Endothelial cell of umbilical vein (primary cell): ENCODE measurements around the gene CCNF. TPM values are rescaled to one million over a fixed set of nuclear protein-coding genes. Genes with fewer than 3 reads are reported as not detected.

Experiments
- BruUV-seq: library from RNA; stranded (reverse); fragments of 400-500 nt; replicated peaks from 2 replicates; lab custom pipeline; 2021; lab: Mats Ljungman, UMichigan
- CTCF ChIA-PET: fragments of 300-600, 350-600 bp; sonication (Branson Sonifier 250); formaldehyde crosslinking; loops from one replicate; lab custom pipeline; 2021; ENCODE audit warnings: antibody characterized with exemption, inconsistent platforms; lab: Charles Lee
- POLR2A ChIA-PET: fragments of 300-600, 350-600 bp; sonication (Branson Sonifier 250); formaldehyde crosslinking; loops from one replicate; lab custom pipeline; 2021; ENCODE audit warnings: antibody characterized with exemption, inconsistent platforms; lab: Charles Lee
- DNase-seq: peaks from one replicate; pipeline ENCODE4 v3.0.0-alpha.2; 2011; ENCODE audit warnings: low read depth, low spot score
- FAIRE-seq: peaks from 2 replicates; lab custom pipeline; 2011; peaks lifted over from hg19 to GRCh38; lab: Jason Lieb, UNC
- H2AFZ ChIP-seq: 2 replicates; pipeline ENCODE4 v1.6.0; 2012; ENCODE audit warnings: low read depth, low read length, control low read depth, inconsistent platforms
- H3K27ac ChIP-seq: 2 replicates; pipeline ENCODE4 v1.5.1; 2011; ENCODE audit warnings: low read depth, mild to moderate bottlenecking, control low read depth, low read length, moderate library complexity; ENCODE audit not compliant: insufficient read depth
- H3K27me3 ChIP-seq, 2 experiments: 2 replicates each; pipeline versions ENCODE4 v1.6.0 to v1.6.1; 2011; ENCODE audit warnings: low read length in 2 of 2, mixed read lengths in 1 of 2; ENCODE audit not compliant: control insufficient read depth in 2 of 2, insufficient read depth in 2 of 2
- H3K36me3 ChIP-seq, 2 experiments: 2 replicates in 1 of 2; 3 replicates in 1 of 2; pipeline ENCODE4 v1.5.1; 2011; ENCODE audit warnings: low read length in 2 of 2, mild to moderate bottlenecking in 1 of 2, moderate library complexity in 1 of 2; ENCODE audit not compliant: control insufficient read depth in 2 of 2, insufficient read depth in 2 of 2; ENCODE audit errors: extremely low read depth in 1 of 2
- H3K4me1 ChIP-seq: 3 replicates; pipeline ENCODE4 v1.5.1; 2011; ENCODE audit warnings: mild to moderate bottlenecking, low read length; ENCODE audit not compliant: control insufficient read depth, insufficient read depth; ENCODE audit errors: extremely low read depth
- H3K4me2 ChIP-seq: 2 replicates; pipeline ENCODE4 v1.6.1; 2011; ENCODE audit warnings: low read length, control low read depth, mixed read lengths; ENCODE audit not compliant: insufficient read depth
- H3K4me3 ChIP-seq, 3 experiments: fragments of 200-600 bp in 1 of 3; sonication (generic), shearing (Covaris generic) in 1 of 3; replicated peaks in 1 of 3; 2 replicates each; pipeline ENCODE4 v1.5.1; 2011 to 2016; ENCODE audit warnings: control low read depth in 3 of 3, low read length in 3 of 3, mild to moderate bottlenecking in 2 of 3, inconsistent platforms in 1 of 3, low read depth in 1 of 3, moderate library complexity in 1 of 3; ENCODE audit not compliant: insufficient read depth in 1 of 3
- H3K79me2 ChIP-seq: 2 replicates; pipeline ENCODE4 v1.6.0; 2012; ENCODE audit warnings: low read length, inconsistent platforms; ENCODE audit not compliant: control insufficient read depth, insufficient read depth
- H3K9ac ChIP-seq: replicated peaks from 2 replicates; pipeline ENCODE3; 2011; ENCODE audit warnings: low read length, control low read depth; ENCODE audit not compliant: insufficient read depth; ENCODE audit errors: extremely low read depth
- H3K9me1 ChIP-seq: replicated peaks from 3 replicates; pipeline ENCODE4 v1.6.0; 2011; ENCODE audit warnings: mild to moderate bottlenecking, low read length; ENCODE audit not compliant: control insufficient read depth, insufficient read depth; ENCODE audit errors: extremely low read depth
- H3K9me3 ChIP-seq: replicated peaks from 2 replicates; pipeline ENCODE4 v1.5.1; 2012; ENCODE audit warnings: low read length, inconsistent platforms; ENCODE audit not compliant: control insufficient read depth, insufficient read depth
- H4K20me1 ChIP-seq: replicated peaks from 2 replicates; pipeline ENCODE3; 2011; ENCODE audit warnings: mild to moderate bottlenecking, low read length; ENCODE audit not compliant: control insufficient read depth, insufficient read depth; ENCODE audit errors: extremely low read depth
- EZH2 ChIP-seq: IDR thresholded peaks from 2 replicates; pipeline ENCODE4 v1.6.1; 2012; ENCODE audit warnings: borderline replicate concordance, low read depth, mild to moderate bottlenecking, moderate library complexity, low read length, inconsistent platforms; ENCODE audit not compliant: severe bottlenecking
- MAX ChIP-seq: IDR thresholded peaks from 2 replicates; pipeline ENCODE4 v1.6.1; 2011; ENCODE audit not compliant: insufficient read depth, insufficient read length
- POLR2A ChIP-seq: IDR thresholded peaks from 2 replicates; pipeline ENCODE4 v1.6.1; 2012; ENCODE audit warnings: low read depth, mild to moderate bottlenecking, control low read depth, low read length
- POLR2AphosphoS5 ChIP-seq: IDR thresholded peaks from 2 replicates; pipeline ENCODE4 v1.6.1; 2012; ENCODE audit warnings: low read depth, mild to moderate bottlenecking, control low read depth, low read length, moderate library complexity; ENCODE audit not compliant: insufficient read depth
- dilution Hi-C: fragments of 300-500 bp; cut with MboI; formaldehyde crosslinking; loops from one replicate; pipeline ENCODE4 v1.15.0; 2019; ENCODE audit warnings: low sequenced_read_pairs; ENCODE audit not compliant: extremely low pct_ligation_motif_present
- intact Hi-C: fragments of 100-400 bp; cut with micrococcal nuclease; formaldehyde crosslinking; loops from one replicate; pipeline ENCODE4 v1.10.0; 2022
- polyA plus RNA-seq, 4 experiments: library from polyadenylated mRNA; depleted of rRNA in 3 of 4; stranded (reverse) in 3 of 4; unstranded in 1 of 4; fragments of >200 nt; gene quantifications; 2 replicates each; pipeline versions ENCODE4 v1.2.1 to v1.2.3, GENCODE V29; 2011 to 2012; ENCODE audit warnings: missing spikeins in 1 of 4
- total RNA-seq: library from RNA; stranded (reverse); gene quantifications from 2 replicates; pipeline ENCODE4 v1.2.3, GENCODE V29; 2021
- TF ChIP-seq, protein P1 (sequence below), 2 donors: IDR thresholded peaks; 1 replicate in 1 of 2; 2 replicates in 1 of 2; pipeline ENCODE4 v1.5.1; 2011; ENCODE audit warnings: low read length in 2 of 2, mild to moderate bottlenecking in 2 of 2, moderate library complexity in 2 of 2, control low read depth in 1 of 2, inconsistent platforms in 1 of 2, low read depth in 1 of 2; ENCODE audit not compliant: insufficient read depth in 1 of 2; ENCODE audit errors: extremely low read depth in 1 of 2

CCNF gene
- total and polyA plus RNA-seq, 2 donors (not counting 3 experiments of a cell fraction or from before 2014, with no cell fraction given): 13.9 to 48.9 TPM

DNA sequence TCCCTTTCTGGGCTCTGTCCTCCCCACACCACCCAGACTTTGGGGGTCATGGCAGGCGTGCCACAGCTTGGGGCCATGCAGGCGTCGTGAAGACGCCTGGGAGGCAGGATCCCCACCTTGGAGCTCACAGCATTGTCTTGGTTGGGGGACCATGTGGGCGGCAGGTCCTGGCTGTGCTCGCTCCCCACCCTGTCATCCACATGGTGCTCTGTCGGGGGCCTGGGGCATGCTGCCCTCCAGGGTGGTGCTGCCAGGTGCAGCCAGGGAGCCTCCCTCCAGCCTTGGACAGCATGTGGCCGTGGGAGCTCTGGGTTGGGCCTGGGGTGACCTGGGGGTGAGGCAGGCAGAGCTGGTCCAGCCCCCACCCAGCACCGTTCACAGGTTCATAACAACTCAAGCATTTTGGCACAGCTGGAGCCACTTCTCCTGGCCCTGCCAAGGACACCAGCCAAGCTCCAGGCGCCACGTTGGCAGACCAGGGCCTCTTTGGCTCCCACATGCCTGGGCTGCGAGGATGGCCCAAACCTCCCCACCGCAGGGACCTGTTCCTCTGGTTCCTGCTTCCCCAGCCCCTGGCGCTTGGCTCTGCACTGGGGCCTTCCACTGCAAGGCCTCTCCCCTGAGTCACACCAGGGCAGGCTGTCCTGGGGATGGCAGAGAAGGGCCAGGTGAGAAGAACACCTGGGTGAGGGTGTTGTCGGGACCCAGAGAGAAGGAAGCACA is 69.4 kb downstream of the CCNF start:
- Histone ChIP-seq H3K79me2 (no peaks in the 10 kb centered on the region), H3K27me3 (no peaks in the 10 kb centered on the region), H3K9me3 (no peaks in the 10 kb centered on the region), H3K4me1 (no peaks in the 10 kb centered on the region), H4K20me1 (no peaks in the 10 kb centered on the region), H3K4me2 (no peak overlapping the region), H3K27ac (no peak overlapping the region), H3K4me3 (no peak overlapping the region), H2AFZ (no peak overlapping the region), H3K36me3 (peaks cover 0 to 16% of the 10 kb centered on the region in 2 experiments), H3K9ac (no peak overlapping the region), H3K9me1 (no peaks in the 10 kb centered on the region)
- intact Hi-C loops (no loop called here), dilution Hi-C loops (no loop called here)
- CTCF ChIA-PET: no interaction called here
- DNase-seq (no peak), FAIRE-seq (no peak)
- POLR2A ChIA-PET: no interaction called here
- TF ChIP-seq, protein P1, sequence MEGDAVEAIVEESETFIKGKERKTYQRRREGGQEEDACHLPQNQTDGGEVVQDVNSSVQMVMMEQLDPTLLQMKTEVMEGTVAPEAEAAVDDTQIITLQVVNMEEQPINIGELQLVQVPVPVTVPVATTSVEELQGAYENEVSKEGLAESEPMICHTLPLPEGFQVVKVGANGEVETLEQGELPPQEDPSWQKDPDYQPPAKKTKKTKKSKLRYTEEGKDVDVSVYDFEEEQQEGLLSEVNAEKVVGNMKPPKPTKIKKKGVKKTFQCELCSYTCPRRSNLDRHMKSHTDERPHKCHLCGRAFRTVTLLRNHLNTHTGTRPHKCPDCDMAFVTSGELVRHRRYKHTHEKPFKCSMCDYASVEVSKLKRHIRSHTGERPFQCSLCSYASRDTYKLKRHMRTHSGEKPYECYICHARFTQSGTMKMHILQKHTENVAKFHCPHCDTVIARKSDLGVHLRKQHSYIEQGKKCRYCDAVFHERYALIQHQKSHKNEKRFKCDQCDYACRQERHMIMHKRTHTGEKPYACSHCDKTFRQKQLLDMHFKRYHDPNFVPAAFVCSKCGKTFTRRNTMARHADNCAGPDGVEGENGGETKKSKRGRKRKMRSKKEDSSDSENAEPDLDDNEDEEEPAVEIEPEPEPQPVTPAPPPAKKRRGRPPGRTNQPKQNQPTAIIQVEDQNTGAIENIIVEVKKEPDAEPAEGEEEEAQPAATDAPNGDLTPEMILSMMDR (IDR thresholded peaks at IDR 0.05; ENCODE audit: extremely low read depth in 1 of 2, insufficient read depth in 1 of 2, low read depth in 1 of 2, low read length in 2 of 2): no peak
- no peak for TF ChIP-seq POLR2A
- TF ChIP-seq EZH2: no peak
- TF ChIP-seq MAX: no peak
- no TSS peak for BruUV-seq

- H3K9me3 ChIP-seq: no peaks in the 10 kb centered on the region
- no peak overlapping the region for H3K4me2 ChIP-seq
- no peak overlapping the region for H2AFZ ChIP-seq
- no peaks in the 10 kb centered on the region for H4K20me1 ChIP-seq
- BruUV-seq: no TSS peak
- H3K9ac ChIP-seq: no peak overlapping the region
- no peaks in the 10 kb centered on the region for H3K27me3 ChIP-seq
- H3K4me1 ChIP-seq: no peaks in the 10 kb centered on the region
- H3K79me2 ChIP-seq: no peaks in the 10 kb centered on the region
- DNase-seq (no peak), FAIRE-seq (no peak)
- H3K36me3 ChIP-seq: peaks cover 0 to 16% of the 10 kb centered on the region in 2 experiments
- H3K27ac ChIP-seq: no peak overlapping the region
- TF ChIP-seq EZH2 (no peak), MAX (no peak), POLR2AphosphoS5 (no peak)
- intact Hi-C loops (no loop called here), dilution Hi-C loops (no loop called here)
- H3K9me1 ChIP-seq: no peaks in the 10 kb centered on the region
- H3K4me3 ChIP-seq: no peak overlapping the region
- ChIA-PET CTCF (interaction anchor here (0.7 to 2.7 kb wide), 2 partner anchors 159 to 203 kb away, joined by 3 to 25 read pairs; partner anchors contain the start of gene ABCA3), POLR2A (no interaction called here)
Measured at GRCh38 chr16:2499454-2499853, 70.2 kb downstream of the CCNF start.
